Omental fat pad (tissue), 4 donors: ENCODE results near the gene SGSM1. TPM values are rescaled to one million over a fixed set of nuclear protein-coding genes. Genes with fewer than 3 reads are reported as not detected.

Experiments
- ATAC-seq: fragments of 150-250 bp; one replicate; pipeline ENCODE4 v1.9.1; 2016; ENCODE audit warnings: mild to moderate bottlenecking, moderate library complexity; ENCODE audit not compliant: low FRiP score
- DNase-seq: peaks from one replicate; pipeline ENCODE4 v3.0.0-alpha.2; 2019; ENCODE audit warnings: low spot score
- CTCF ChIP-seq, 3 donors: fragments of 450-650 bp; IDR thresholded peaks; one replicate each; pipeline ENCODE4 v1.5.1; 2016 to 2017; ENCODE audit warnings: antibody characterized with exemption in 3 of 3, mild to moderate bottlenecking in 3 of 3, moderate library complexity in 2 of 3
- total RNA-seq, 4 donors: library from RNA; depleted of rRNA; stranded (reverse); fragments of >200 nt; gene quantifications; one replicate each; pipeline ENCODE4 v1.1.0, GENCODE V29; 2016

Gene SGSM1
- total RNA-seq, 4 donors from 2014 or later = 0.12 to 2.4 (median 0.62) TPM

GRCh38 chr22:24957043-24957442 is 151.0 kb downstream of the SGSM1 start:
- no peak for TF ChIP-seq CTCF (IDR thresholded peaks at IDR 0.05)
- no peak for DNase-seq
- ATAC-seq = no peak

- ATAC-seq (no peak), DNase-seq (no peak)
- TF ChIP-seq CTCF (IDR thresholded peaks at IDR 0.05) = no peak
Measured at GRCh38 chr22:24961217-24961844, 155.3 kb downstream of the SGSM1 start.

GRCh38 chr22:24962094-24962493 is 156.1 kb downstream of the SGSM1 start:
- no peak for TF ChIP-seq CTCF (IDR thresholded peaks at IDR 0.05)
- no peak for DNase-seq
- no peak for ATAC-seq

- no peak for TF ChIP-seq CTCF (IDR thresholded peaks at IDR 0.05)
- no peak for DNase-seq
- no peak for ATAC-seq
Measured at GRCh38 chr22:24962835-24963234, 156.8 kb downstream of the SGSM1 start.

- DNase-seq (no peak), ATAC-seq (no peak)
- TF ChIP-seq CTCF (IDR thresholded peaks at IDR 0.05) = no peak
Measured at GRCh38 chr22:24964441-24964840, 158.4 kb downstream of the SGSM1 start.

GRCh38 chr22:24965822-24966626 is 160.0 kb downstream of the SGSM1 start:
- no peak for TF ChIP-seq CTCF (IDR thresholded peaks at IDR 0.05)
- no peak for DNase-seq
- peak; percentile 82 for ATAC-seq
